IPS-NIHi7 (cell line): ENCODE results near the gene PARVB.
A peak's percentile ranks its signal among the peaks of the same experiment; 100 is the strongest.
"Not testable (repeated sequence)": the region's sequence is repeated elsewhere in the genome, so short reads cannot be mapped to it uniquely, and the experiment has no call there.

ENCODE experiments used
- DNase-seq: peaks from one replicate; pipeline ENCODE4 v3.0.0; 2012; ENCODE audit warnings: mixed read lengths; ENCODE audit errors: extremely low spot score

Gene PARVB

DNA sequence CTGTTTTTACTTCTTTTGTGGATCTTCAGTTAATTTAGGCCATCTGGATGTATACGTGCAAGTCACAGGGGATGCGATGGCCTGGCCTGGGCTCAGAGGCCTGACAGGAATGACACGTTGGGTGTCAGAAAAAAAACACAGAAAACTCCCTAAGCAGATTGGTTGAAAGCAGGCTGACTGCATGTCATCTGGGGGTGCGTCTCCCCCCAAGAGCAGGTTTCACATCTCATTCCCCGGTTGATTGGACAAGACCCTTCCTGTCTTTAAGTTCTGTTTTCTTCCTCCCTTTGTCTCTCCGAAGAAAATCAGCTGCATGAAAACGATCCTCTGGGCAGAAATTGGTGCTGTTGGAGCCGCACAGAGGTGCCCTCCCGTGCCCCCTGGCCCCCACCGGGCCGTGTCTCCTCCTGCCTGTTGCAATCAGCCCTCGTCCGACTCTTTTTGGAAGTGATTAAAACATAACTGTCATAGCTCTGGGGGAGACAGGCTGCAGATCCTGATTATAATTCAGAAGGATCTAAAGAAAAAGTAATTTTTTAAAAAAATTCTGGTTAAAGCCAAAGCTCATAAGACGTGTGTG is 84.8 kb downstream of the PARVB start:
- DNase-seq, result no peak

DNA sequence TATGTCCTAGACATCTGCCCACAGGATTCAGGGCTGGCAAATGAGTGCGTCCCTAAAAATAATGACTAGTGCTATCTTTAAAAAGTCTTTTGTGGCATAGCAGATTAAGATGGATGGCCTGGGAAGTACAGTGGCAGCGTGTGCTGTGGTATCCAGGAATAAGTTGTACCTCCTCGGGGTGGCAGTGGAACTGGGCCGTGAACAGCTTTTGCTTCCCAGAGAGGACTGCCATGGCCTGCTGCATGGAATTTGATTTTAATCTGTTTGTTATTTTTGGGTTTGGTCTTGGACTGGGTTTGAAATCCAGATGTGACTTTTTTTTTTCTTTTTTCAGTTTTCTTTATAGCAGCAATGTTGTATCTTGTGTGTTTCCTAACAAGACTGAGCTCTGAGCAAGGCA is 85.3 kb downstream of the PARVB start:
- DNase-seq, result no peak

DNA sequence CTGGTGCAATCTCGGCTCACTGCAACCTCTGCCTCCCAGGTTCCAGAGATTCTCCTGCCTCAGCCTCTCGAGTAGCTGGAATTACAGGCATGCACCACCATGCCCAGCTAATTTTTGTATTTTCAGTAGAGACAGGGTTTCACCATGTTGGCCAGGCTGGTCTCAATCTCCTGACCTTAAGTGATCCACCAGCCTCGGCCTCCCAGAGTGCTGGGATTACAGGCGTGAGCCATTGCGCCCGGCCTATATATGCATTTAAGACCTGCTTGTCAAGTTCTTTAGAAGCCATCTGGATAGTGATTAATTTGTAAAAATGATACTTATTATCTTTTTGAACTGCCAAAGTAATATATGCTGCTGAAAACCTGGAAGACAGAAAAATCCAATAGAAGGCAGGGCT is 86.6 kb downstream of the PARVB start:
- DNase-seq, result not testable (repeated sequence)

DNA sequence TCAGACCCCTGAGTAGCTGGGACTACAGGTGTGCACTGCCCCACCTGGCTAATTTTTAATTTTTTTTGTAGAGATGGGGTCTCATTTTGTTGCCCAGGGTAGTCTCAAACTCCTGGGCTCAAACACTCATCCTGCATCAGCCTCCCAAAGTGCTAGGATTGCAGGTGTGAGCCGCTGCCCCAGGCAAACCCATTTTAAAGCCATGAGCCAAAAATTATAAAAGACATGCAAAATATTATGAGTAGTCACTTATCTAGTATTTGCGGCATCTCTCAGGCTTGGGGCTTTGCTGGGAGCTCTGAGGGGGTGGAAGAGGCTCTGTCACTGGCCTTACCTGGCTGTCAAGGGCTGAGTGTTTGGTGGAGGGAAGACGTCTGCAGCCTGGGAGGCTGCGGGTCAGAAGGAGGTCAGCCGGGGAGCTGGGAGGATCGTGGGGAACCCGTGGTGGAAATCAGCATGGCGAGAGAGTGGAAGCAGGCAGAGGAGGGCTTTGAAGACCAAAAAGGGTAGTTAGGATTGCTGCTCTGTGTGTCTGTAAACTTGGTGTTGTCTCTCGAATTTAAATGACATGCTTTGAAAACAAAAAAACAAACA is 87.6 kb downstream of the PARVB start:
- no peak for DNase-seq

DNA sequence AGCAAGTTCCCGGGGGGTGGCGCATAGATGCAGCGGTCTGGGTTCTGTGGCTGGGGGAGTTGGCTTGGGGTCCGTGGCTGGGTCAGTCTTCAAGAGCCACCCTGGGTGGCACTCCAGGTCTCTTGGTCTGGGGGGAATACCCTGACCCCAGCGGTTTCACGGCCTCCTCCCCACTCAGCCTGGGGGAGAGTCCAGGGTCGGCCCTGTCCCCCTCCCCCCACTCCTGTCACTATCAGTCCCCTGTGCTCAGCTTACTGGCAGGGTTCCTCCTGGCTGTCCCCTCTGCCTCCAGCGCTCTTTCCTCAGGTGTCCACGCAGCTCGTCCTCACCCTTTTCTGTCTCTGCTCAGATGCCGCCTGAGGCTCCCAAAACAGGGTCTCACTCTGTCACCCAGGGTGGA is 88.1 kb downstream of the PARVB start:
- DNase-seq, result no peak

DNA sequence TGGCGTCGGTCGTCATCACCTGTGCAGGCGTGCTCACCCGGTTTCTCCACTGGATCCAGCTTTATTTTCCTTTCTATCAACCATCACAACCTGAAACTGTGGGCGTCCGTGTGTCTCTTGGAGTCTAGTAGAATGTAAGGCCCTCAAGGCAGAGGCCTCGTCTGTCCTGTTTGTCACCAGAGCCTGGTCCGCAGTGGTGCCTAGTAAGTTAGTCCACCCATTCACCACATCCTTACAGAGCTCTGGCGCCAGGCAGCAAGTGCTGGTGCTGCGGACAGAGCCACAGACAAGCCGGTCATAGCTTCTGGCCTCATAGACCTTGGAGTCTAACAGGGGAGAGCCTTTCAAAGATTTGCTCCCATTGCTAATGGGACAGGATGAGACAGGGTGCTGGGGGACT is 92.2 kb downstream of the PARVB start:
- DNase-seq, result no peak

DNA sequence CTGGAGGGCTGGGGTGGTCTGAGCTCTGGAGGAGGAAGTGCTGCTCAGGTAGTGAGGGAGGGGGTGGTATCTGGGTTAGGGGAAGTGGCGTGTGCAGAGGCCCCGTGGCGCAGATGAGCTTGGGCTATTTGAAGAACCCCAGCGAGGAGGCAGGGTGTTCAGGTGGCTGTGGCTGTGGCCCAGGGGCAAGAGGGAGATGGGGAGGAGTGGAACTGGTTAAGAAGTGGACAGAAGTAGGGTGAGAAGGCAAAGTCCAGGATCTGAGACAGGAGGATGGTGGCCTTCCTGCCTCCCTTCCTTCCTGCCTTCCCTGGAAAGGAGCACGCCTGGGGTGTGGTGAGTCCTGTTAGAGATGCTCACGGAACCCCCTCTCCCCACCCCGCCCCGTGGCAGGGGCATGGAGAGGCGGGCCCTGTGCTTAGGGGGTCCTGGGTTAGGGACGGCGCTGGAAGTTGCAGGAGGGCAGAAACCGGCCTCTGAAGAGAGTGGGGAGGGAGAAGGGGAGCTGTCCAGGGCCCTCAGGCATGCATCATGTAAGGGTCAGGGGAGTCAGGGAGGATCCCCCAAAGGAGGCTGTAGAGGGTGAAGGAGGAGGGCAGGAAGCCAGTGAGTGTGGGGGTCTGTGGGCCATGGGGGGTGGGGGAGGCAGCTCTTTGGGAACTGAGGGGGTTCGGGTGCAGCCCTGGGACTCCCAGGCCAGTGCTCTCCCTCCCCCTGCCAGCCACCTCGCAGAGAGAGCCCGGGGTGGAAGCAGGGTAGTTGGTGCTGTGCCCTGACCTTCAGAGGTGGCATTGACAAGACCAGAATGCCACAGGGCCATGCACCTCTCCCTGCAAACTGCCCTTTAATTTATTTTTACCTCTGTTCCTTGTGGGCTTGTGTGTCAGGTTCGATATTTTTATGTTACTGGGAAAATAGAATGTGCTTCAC is 92.9 kb downstream of the PARVB start:
- no peak for DNase-seq

DNA sequence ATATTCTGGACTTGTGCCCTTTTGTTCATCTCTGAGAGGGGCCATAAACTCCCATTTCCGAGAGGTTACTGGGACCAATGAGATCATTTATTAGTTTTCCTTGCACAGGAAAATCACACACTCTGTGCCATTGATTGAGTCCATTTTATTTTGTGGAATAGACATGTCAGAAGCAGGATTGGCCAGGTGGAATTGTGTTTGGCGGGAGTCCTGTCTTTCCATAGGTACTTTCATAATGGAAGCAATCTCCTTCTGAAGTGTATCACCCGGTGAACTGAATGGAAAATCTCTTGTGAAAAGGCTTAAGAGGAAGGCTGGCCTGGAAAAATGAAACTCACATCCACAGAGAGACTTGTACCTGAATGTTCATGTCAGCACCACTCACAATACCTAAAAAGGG is 93.6 kb downstream of the PARVB start:
- DNase-seq, result no peak

DNA sequence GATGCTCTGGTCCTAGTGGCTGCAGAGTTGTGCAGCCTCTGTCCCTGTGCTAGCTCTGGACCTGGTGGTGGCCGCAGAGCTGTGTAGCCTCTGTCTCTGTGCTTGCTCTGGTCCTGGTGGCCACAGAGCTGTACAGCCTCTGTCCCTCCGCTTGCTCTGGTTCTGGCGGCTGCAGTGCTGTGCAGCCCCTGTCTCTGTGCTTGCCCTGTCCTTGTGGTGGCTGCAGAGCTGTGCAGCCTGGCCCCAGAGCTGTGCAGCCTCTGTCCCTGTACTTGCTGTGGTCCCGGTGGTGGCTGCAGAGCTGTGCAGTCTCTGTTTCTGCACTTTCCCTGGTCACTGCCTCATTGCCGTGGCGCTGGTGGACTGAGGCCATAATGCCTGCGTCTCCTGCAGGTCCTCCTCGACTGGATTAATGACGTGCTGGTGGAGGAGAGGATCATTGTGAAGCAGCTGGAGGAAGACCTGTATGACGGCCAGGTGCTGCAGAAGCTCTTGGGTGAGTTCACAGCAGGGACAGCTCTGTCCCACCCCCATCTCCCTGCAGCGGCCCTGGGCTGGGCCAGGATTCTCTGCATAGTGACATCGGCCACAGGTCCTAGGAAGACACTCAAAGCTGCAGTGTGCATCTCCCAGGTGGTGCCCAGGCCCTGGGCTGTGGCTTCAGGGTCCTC is 94.7 kb downstream of the PARVB start:
- no peak for DNase-seq

DNA sequence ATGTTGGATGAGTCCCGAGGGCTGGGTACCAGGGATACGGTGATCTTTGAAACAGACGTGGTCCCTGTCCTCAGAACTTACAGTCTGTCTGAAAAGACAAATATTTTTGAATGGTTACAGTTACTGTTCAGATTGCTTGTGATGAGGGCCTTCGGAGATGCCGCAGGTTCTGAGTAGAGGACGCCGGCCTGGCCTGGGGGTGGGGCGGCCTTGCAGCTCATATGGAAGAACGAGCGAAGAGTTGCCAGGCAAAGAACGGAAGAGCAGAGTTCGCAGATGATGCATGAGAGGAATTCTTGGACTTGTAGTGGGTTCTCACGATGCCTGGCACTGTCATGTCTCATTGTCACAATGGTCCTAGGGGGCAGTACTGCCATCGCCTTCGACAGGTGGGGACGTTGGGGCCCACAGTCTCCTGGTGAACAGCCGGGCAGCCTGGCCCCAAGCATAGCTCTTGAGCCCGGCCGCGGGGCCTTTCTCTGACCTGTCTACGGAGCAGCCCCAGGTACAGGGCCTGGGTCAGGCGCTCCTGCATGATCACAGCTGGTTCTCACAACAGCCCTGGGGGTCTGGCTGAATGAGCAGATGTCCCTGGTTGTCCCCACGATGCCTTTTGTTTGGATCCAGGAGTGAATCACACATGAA is 95.7 kb downstream of the PARVB start:
- DNase-seq, result no peak

DNA sequence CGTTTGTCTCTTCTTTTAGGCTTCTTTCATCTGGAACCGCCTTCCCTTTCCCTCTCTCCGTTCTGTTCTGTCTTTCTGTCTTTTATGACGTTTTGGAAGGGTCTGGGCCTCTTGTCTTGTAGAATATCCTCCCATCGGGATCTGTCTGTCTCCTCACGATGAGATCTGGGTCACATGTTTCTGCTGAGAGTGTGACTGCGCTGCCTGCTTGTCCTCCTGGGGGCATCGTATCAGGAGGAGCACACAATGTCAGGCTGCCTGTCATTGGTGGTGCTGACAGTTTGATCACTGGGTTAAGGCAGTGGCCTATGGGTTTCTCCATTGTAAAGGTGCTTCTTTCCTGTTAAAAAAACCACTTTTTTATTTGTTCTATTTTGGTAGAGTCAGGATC is 96.2 kb downstream of the PARVB start:
- peak; percentile 43 for DNase-seq

DNA sequence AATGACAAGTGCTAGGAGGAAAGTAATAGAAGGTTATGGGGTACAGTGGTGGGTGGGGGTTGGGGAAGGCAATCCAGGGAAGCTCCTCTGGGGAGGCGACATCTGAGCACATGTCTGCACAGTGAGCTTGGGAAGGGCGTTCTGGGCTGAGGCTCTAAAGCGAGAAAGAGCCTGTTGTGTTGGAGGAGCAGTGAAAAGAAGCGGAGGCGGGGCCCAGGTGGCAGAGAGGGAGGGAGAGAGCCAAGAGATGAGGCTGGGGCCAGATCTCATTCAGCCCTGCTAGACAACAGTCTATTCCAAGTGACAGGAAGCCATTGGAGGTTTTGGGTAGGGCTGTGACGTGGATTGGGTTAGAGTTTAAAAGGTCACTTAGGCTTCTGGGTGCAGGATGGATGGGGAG is 101.3 kb downstream of the PARVB start:
- DNase-seq, result no peak

DNA sequence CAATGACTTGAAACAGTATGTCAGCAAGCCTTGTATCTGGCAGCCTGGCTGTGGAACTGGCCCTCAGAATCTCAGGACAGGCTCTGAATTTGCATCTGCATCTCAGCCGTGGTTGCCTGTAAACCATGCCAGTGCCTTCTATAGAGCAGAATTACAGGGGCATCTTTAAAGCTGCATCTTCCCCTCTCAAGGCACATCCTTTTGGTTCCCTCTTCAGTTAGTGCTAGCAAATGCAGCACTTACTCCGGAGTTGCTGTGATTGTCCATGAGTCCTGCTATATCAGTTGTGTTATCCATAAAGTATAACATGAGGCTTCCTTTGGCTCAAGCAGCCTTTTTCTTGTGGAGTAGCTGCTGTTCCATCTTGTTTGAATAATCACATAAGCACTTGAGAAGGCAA is 102.7 kb downstream of the PARVB start:
- no peak for DNase-seq

DNA sequence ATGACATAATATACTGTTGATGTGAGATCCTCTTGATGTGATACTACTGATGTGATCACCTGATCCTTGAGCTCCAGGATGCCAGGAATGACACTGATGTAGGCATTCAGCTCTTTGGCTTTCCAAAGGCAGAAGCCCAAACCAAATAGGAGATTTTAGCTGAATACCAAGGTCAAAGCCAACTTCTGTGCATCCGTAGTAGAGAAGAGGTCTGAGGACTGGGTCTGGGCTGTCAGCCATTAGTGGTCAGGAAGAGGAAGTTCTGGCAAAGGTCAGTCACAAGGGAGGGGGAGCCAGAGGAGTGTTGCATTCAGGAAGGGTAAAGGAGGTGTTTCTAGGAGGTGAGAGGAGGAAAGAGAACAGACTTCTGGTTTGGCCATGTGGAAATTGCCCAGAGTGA is 103.3 kb downstream of the PARVB start:
- DNase-seq, result no peak

DNA sequence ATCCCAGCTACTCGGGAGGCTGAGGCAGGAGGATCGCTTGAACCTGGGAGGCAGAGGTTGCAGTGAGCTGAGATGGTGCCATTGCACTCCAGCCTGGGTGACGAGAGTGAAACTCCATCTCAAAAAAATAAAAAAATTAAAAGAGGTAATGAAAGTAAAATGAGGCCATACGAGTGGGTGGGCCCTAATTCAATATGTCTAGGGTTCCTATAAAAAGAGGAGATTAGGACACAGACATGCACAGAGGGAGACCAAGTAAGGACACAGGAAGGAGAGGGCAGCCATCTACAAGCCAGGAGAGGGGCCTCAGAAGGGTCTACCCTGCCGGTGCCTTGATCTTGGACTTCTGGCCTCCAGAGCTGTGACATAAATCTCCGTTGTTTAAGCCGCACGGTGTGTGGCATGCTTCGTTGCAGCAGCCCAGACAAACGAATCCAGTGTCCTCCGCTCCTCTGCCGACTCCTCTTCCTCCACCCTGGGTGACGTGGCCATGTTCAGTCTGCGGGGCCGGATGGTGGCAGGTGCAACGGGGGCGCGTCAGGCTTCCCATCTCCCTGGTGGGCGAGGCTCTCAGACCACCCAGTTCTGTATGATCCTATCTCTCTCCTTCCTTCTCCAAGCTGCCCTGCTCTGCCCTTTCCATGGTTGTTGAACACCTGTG is 105.0 kb downstream of the PARVB start:
- DNase-seq, result no peak

DNA sequence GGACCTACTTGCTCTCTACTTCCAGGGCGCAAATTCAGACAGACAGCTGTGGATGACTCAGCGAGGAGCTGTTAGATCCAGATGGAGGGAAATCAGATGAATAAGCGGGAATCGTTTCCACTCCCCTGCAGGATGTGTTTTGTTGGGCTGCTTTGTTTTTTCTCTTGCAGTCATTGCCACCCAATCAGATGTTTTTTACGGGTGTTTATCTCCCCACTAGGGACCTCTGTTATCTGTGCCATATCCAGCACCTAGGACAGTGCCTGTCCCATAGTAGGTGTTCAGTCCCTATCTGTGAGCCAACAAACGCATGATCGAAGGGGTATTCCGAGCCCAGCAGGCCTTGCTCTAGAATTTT is 105.5 kb downstream of the PARVB start:
- DNase-seq, result no peak

DNA sequence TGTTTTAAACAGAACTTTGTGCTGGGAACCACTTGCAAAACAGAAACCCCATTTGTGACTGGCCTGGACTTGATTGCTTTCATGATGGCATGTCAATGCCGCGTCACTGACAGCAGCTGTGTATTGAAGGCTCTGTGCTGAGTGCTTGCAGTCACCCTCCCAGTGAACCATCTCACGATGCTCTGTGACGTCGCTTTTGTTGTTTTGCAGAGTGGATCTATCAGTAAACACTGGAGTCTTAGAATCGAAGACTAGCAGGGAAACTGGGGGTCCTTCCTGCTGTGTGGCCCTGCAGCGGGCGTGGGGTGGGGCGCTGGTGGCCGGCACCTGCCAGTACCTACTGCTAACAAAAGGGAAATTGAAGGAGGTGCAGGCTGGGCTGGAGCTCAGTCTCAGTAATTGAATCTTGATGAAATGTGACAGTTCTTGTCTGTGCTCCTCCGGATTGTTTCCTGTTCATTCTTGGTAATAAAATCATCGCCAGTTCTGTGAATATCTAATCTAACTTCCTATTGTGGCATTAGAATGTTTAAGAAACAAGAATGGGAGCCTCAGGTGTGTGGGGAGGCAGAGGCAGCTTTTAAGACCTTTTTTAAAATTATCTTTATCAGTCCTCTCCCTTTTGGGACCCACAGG is 106.1 kb downstream of the PARVB start:
- no peak for DNase-seq

DNA sequence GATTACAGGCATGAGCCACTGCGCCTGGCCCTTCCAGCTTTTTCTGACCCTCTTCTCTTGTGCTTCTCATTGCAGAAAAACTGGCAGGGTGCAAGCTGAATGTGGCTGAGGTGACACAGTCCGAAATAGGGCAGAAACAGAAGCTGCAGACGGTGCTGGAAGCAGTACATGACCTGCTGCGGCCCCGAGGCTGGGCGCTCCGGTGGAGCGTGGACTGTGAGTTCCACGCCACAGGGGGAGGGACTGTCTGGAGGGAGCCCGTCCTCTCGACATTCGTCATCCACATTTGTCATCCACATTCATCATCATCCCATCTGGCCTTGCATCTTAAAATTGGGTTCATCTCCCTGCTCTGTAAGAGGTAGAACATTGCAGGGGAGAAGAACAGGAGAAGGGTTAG is 107.3 kb downstream of the PARVB start:
- DNase-seq, result no peak

DNA sequence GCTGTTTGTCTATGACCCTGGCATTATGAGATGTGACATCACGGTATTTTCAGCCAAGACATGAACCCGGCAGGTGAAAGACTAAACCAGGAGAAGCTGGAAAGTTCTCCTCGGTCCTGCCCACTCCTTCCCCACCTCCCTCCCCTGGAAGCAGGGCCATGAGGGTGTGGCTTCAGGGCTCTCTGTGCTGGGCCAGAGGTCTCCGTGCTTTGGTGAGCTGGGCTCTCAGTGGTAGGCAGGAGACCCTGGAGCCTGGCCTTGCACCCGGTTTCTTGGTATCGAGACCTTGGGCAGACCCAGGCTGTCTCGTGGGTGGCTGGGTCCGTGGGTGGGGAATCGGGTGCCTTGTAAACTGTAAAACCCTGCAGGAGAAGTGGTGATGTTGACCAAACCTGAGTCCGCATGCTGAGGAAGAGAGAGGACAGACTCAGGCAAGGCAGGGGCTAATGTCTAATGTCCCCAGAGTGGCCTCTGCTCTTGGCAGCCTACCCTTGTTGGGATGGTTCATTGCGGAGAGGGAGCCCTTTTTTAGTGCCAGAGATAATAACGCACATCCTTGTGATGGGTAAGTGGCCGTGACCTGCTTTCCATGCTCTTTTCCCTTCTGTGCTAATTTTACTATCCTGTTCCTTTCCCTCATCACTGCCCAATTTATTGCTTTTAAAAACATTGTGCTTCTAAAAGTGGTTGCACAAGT is 108.0 kb downstream of the PARVB start:
- DNase-seq, result no peak

DNA sequence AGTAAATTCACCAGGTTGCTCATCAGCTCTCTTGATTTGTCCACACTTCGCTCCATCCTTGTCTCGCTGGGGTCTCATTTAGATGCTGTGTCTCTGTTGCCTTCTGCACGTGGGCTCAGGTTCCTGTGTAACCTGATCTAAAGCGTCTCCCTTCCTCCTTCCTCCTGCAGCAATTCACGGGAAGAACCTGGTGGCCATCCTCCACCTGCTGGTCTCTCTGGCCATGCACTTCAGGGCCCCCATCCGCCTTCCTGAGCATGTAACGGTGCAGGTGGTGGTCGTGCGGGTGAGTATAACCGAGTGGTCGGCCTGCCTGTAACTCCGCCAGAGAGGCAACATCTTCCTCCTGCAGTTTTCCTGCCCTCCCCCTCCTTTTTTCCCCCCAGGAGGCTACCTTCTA is 108.6 kb downstream of the PARVB start:
- peak; percentile 59 for DNase-seq

DNA sequence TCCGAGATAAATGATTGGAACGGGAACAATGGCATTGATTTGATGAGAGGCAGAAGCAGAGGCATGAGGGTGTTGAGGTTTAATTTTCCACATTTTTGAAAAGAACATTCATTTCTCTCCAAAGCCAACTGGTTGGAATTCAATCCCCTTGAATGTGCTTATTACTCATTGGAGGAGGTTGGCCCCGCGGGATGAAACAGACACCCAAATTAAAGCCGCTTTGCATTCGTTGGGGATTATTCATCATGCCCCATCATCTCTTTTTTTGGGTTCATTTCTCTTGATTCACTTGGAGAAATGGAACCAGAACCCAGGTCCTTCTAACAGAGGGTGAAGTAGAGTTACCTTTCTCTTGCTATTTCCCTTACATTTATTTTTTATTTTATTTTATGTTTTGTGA is 109.1 kb downstream of the PARVB start:
- DNase-seq, result no peak
